ENCODE data around the gene EPS8L1.
"Not testable (repeated sequence)": the region's sequence is repeated elsewhere in the genome, so short reads cannot be mapped to it uniquely, and the experiment has no call there.

EPS8L1 gene

DNA sequence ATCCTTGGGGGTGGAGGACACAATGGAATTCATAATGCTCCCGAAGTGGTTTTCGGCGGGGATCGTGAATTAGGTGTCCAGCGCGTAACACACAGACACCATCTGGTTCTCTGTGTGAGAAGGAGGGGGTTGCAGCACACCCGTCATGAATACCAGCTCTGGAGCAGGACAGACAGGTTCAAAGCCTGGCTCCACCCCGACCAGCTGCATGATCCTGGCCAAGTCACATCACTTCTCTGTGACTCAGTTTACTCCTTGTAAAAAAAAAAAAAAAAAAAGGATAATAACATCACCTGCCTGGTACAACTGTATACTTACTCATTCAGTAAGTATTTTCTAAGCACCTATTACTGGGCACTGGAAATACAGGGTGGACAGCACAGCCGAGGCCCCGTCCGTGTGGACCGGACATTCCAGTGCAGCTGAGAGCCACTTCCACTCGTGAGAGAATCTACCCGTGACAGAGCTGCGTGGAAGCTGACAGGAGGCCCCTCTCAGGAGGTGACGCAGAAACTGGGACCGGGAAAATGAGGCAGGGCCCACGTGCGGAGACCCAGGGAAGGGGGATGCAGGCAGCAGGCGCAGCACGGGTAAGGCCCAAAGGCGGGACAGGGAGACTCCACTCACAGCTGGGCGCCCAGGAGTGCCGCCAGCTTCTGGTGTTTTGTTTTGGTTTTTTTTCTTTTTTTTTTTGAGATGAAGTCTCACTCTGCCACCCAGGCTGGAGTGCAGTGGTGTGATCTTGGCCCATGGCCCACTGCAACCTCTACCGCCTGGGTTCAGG lies 24.7 kb upstream of the EPS8L1 start:
- DNase-seq (ENCODE audit: low read depth, low spot score), result no peak

DNA sequence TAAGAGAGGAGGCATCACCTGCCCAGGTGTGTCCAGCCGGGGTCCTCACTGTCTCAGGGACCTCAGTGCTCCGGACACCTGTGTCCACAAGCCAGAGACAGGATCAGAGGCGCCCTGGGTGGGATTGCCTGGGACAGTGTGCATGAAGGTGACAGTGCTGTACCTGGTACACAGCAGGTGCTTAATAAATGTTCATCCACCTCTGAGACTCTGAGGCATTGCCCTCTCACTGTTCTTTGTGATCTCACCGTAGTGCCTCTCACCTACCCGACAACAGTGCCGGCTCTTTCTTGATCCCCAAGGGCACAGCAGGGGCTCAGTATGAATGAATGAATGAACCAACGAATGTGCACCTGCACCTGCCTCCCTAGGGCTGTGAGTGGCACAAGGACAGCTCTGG lies 21.9 kb upstream of the EPS8L1 start:
- no peak for DNase-seq (ENCODE audit: low read depth, low spot score)

DNA sequence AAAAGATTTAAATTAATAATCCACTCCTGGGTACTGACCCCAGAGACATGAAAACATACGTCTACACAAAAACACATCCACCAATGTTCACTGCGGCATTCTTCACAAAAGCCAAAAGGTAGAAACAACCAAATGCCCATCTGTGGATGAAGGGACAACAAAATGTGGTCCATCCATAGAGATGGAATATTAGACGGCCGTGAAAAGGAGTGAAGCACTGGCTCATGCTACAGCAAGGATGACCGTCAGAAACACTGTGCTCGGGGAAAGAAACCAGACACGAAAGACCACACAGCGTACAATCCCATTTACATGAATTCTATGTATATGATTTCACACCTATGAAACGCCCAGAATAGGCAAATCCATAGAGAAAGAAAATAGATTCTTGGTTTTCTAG lies 18.8 kb upstream of the EPS8L1 start:
- DNase-seq (ENCODE audit: low read depth, low spot score), result no peak

DNA sequence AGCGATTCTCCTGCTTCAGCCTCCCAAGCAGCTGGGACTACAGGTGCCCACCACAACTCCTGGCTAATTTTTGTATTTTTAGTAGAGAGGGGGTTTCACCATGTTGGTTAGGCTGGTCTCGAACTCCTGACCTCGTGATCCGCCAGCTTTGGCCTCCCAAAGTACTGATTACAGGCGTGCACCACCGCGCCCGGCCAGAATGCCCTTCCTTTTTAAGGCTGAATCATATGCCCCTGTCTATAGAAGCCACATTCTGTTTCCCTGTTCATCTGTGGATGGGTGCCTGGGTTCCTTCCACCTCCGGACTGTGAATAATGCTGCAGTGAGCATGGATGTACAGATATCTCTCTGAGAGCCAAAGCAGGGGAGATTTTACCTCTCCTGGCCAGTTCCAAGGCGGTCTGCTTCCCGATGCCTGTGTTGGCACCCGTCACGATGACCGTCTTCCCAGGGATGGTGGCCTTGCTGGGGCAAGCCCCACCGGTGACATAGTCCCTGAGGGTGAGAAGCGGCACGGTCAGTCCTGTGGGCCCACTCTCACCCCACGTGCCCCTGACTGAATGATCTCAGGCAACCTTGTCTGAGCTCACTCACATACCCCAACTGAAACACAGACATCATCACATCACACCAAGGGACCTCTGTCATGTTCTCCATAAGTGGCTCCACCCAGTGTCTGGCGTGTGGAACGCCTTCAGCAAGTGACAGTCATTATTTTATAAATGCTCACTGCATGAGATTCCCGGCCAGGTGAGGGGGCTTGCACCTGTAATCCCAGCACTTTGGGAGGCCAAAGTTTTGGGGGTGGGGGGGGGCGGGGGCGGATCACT lies 16.7 kb upstream of the EPS8L1 start:
- no peak for DNase-seq (ENCODE audit: low read depth, low spot score)

DNA sequence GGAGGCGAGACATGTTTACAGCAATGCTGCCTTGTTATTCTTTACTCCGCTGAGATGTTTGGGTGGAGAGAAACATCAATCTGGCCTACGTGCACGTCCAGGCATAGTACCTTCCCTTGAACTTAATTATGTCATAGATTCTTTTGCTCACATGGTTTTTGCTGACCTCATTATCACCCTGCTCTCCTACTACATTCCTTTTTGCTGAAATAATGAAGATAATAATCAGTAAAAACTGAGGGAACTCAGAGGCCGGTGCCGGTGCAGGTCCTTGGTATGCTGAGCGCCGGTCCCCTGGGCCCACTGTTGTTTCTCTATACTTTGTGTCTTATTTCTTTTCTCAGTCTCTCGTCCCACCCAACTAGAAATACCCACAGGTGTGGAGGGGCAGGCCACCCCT lies 15.4 kb upstream of the EPS8L1 start:
- not testable (repeated sequence) for DNase-seq (ENCODE audit: low read depth, low spot score)

DNA sequence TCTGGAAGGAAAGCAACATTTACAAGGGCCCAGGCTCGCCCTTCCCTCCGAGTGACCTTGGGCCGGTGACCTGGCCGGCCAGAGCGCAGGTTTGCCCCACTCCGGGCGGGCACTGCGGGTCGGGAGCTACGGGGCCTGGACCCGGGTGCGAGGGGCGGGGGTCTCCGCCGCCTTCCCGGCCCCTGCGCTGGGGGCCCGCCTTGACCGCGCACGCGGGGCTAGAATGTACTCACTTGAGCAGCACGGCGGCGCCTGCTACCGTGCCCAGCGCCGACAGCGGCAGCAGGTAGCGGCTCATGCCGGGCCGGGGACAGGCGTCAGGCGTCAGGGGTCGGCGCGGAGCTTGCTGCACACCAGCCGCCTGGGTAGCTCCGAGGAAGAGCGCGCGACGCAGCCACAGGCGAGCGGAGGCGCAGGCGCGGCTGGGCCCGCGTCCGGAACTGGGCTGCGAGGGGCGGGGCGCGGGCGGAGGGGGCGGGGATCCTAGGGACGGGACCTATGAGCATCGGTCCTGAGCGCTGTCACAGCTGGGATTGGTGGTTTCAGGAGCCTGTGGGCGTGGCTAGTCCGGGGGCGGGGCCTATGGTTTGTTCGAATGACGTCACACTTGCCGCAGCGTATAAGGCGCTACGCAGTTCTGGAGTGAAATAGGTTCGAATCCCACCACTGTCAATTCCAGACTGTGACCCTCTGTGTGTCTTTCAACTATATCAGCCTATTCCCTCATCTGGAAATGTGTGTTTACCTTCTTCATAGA lies 12.8 kb upstream of the EPS8L1 start, which contains the start of gene RDH13:
Gene RDH13 (minus strand): TSS at position 414 of the 757 bp plus-strand sequence. CDS start 116 bp downstream, at position 298.
- DNase-seq (ENCODE audit: low read depth, low spot score), result peak; percentile 78

DNA sequence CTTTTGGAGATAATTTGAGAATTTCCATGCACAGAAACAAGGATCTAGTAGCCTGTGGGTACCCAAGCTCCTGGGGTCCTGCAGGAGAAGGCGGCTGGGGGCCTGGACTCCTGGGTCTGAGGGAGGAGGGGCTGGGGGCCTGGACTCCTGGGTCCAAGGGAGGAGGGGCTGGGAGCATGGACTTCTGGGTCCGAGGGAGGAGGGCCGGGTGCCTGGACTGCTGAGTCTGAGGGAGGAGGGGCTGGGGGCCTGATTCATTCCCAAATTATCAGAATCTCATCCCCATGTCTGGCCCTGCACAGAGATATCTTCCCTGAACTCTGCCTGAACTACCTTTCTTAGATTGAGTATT lies 12.2 kb upstream of the EPS8L1 start:
- DNase-seq (ENCODE audit: low read depth, low spot score), result no peak

DNA sequence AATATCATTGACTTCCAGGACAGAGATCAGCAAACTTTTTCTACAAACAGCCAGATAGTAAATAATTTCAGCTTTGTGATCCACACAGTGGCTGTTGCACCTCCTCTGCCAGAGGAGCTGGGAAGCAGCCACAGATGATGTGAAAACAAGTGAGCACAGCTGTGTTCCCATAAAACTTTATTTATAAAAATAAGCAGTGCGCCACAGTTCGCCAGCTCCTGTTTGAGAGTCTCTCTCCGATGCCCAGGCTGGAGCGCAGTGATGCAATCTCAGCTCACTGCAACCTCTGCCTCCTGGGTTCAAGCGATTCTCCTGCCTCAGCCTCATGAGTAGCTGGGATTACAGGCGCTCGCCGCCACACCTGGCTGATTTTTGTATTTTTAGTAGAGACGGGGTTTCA lies 10.2 kb upstream of the EPS8L1 start:
- DNase-seq (ENCODE audit: low read depth, low spot score), result not testable (repeated sequence)

DNA sequence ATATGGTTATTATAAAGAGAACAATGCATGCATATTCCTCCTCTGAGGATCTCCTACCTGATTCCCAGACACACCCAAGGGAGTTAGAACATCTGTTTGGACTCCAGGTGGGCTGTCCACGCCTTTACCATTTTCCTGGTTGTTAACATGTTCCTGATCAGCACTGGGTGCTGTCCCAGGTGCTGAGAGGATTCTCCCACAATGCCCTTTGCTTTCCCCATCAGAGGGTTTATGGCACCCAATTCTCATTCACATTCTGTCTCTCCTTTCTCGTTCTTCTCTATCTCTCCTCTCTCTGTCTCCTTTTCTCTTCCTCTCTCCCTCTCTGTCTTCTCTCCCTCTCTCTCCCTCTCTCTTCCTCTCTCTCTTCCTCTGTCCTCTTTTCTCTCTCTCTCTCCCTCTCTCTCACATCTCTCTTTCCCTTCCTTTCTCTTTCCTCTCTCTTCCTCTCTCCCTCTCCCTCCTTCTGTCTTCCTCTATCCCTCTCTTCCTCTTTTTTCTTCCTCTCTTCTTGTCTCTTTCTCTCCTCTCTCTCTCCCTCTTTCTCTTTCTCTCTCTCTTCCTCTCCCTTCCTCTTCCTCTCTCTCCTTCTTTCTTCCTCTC lies 9.5 kb upstream of the EPS8L1 start:
- DNase-seq (ENCODE audit: low read depth, low spot score), result no peak

DNA sequence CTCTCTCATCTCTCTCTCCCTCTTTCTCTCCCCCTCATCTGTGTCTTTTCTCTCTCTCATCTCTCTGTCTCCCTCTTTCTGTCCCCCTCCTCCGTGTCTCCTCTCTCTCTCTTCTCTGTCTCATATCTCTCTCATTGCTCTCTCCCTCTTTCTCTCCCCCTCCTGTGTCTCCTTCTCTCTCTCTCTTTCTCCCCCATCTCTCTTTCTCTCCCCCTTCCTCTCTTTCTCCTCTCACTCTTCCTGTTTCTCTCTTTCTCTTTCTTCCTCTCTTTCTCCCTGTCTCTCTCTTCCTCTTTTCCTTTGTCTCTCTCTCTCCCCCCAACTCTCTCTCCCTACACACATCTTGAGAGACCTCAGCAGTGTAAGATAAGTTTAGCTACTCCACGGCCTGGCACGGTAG lies 7.8 kb upstream of the EPS8L1 start:
- DNase-seq (ENCODE audit: low read depth, low spot score), result no peak

DNA sequence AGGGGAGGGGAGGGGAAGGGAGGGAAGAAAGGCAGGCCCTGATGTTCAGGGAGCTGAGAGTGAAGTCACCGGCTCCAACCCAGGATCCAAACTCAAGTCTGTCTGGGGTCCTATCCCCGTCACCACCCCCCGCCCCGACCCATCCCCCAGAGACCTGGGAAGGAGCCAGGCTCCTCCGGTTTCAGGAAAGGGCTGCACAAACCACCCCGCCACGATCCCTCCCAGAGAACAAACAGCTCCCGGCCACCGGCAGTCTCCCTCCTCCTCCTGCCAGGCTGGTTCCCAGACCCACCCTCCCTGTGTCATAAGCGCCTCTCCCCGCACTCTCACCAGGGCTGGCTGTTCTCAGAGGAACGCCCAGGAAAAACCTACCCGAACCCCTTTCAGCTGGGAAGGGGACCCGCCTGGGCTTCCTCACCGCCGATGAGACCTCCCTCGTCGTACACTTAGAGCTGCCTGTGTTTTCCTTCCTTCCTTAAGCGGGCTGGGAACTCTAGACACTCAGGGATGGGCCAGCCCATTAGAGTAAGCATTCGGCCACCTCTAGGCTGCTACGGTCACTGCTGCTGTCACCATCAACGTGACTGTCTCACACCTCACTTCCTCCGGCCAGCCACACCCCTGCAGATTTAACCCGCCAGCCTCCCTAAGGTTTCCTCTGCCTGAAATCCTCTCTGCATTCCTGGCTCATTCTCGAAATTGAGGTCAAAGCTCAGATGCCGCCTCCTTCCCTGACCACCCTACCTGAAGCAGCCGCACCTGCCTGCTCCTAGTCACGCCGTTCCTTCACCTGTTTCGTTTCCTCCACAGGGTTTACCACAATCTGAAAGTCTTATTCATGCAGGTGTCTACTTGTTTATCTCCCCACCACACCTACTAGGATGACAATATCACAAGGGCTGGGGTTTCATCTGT lies 6.5 kb upstream of the EPS8L1 start:
- DNase-seq (ENCODE audit: low read depth, low spot score), result no peak

DNA sequence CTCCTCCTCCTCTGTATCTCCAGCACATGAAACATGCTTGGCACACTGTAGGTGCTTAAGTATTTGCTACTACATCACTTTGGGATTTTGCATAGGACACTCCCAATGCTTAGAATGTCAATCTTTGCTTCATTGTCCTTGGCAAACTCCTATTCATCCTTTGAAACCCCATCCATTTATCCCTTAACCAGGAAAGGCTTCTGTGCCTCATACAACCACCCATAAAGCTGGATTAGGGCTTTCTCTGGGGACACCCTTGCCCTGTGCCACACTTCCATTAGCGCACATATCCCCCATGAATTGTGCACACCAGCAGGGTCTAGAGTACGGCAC lies 5.8 kb upstream of the EPS8L1 start:
- DNase-seq (ENCODE audit: low read depth, low spot score), result no peak

DNA sequence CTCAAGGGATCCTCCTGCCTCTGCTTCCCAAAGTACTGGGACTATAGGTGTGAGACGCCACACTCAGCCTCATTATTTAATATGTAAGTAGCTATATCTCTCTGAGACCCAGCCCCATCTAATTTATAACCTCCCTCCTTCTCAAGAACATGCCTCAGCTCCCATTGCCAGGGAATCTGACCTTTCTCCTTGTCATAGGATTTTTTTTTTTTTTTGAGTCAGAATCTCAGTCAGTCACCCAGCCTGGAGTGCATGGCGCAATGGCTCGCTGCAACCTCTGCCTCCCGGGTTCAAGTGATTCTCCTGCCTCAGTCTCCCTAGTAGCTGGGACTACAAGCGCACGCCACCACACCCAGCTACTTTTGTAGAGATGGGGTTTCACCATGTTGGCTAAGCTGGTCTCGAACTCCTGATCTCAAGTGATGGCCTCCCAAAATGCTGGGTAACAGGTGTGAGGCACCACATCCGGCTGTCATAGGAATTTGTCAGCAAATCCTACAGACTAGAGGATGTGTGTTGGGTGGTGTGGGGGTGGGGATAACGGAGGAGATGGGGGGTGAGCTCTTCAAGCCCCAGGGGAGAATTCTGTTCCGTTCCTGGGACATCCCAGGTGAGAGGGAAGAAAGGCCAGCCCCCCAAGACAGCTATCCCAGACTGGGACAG lies 5.1 kb upstream of the EPS8L1 start:
- no peak for DNase-seq (ENCODE audit: low read depth, low spot score)

DNA sequence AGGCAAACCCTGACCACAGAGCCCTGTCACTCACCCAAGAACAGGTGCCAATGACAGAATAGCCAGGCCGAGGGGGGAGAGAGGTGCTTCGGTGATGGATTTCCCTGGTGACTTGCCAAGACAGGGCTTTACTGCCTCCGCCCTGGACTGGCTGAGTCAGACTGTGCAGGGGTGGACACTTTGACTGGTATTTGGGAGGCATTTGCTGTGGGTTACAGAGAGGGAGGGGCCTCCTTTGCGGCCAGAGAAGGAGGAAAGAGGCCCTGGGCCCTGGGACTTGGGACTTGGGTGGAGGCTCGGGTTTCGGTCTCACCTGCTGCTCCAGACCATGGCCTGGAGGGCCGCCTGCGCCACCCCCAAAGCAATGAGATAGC lies 4.6 kb upstream of the EPS8L1 start:
- no peak for DNase-seq (ENCODE audit: low read depth, low spot score)

DNA sequence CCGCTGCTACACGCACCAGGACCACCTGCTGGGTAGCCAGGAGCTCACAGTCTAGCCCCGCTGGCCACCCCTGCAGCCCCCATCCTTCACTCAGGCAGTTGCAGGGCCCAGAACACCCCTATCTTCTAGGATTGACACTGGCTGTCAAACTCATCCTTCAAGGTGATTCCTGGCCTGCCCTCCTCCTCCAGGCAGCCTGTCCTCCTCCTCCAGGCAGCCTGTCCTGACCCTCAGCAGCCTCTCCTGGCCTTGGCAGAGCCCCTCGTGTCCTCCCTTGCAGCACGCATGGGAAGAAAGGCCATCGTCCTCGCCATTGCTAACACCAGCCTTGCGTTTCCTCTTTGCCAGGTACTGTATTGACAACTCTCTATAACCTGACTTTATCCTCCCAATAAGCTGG lies 3.8 kb upstream of the EPS8L1 start:
- DNase-seq (ENCODE audit: low read depth, low spot score), result no peak

DNA sequence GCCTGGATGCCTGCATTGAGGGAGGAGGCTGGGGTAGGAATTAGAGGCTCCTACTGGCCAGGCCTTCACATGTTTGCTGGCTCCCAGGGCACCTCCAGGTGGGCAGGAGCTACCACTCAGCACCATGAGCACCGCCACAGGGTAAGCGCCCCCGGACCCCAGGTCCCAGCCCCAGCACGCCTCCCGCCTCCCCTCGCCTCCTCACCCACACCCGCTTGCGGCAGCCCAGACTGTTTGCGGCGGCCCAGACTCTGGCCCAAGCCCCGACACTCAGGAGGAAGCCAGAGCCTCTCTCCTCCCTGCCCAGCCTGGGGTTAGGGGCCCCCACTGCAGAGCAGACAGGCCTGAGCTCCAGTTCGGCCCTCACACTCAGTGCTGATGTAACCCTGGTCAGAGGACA lies 652 bp downstream of the EPS8L1 start:
- DNase-seq (ENCODE audit: low read depth, low spot score), result no peak

DNA sequence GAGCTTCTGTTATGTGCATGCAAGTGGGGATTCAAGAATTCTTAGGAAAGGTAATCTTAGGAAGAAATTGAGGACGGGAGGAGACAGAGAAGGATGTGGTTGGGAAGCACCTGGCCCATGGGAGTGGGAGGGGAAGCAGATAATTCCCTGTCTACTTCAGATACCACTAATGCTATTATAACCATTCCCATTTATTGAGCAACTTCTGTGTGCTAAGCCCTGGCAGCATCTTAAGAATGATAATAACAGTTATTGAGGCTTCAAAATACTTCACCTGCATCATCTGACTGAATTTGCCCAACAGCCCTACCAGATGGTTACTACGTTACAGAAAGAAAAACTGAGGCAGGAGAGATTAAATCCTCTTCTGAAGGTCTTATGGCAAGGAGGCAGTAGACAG lies 1.4 kb downstream of the EPS8L1 start:
- no peak for DNase-seq (ENCODE audit: low read depth, low spot score)

DNA sequence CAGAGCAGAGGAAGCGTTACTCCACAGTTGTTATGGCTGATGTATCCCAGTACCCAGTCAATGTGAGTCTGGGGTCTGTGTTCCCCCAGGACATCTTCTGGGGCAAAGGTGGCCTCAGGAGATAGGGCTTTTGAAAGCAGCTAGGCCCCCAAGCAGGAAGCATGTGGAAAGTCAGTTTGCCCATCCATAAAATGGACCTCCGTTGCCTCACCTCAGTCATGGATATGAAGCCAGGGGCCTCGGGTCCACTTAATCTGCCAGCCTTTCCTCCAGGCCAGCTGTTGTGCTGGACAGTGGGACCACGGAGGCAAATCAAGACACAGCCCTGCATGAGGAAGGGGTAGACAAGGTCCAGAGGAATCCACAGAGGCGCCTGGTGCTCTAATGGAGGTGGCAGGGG lies 3.3 kb downstream of the EPS8L1 start:
- no peak for DNase-seq (ENCODE audit: low read depth, low spot score)

DNA sequence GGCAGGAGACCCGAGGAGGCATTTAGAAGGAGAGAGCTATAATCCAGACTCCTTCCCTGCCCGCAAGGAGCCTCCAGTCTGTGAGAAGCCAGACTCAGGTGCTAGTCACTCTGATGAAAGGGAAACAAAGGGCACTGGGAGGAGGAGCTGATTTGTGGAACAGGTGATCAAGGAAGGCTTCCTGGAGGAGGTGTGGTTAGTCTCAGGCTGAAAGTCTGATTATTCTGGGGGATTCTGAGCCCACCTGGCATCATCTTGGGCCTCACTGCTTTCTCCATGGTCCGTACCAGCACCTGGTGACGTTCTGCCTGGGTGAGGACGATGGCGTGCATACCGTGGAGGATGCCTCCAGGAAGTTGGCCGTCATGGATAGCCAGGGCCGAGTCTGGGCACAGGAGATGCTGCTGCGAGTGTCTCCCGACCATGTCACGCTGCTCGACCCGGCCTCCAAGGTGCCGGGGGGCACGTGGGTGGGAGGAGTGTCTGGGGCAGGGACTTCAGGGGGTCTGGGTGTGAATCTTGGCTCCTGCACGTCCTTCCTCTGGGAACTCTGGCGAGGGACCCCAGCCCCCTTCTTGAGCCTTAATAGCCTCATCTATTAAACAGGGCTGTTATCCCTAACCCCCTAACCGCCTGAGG lies 3.9 kb downstream of the EPS8L1 start:
- no peak for DNase-seq (ENCODE audit: low read depth, low spot score)

All from smooth muscle cell of the brain vasculature (primary cell).